NCI-H2107 treated with DMSO at 0.1 percent for 48 hours (cell line): Measurements from ENCODE around the gene TESPA1.

Experiments
- DNase-seq: peaks from one replicate; lab custom pipeline; 2025; ENCODE audit not compliant: unreplicated experiment; lab: John Stamatoyannopoulos, UW

The TESPA1 gene, protein sequence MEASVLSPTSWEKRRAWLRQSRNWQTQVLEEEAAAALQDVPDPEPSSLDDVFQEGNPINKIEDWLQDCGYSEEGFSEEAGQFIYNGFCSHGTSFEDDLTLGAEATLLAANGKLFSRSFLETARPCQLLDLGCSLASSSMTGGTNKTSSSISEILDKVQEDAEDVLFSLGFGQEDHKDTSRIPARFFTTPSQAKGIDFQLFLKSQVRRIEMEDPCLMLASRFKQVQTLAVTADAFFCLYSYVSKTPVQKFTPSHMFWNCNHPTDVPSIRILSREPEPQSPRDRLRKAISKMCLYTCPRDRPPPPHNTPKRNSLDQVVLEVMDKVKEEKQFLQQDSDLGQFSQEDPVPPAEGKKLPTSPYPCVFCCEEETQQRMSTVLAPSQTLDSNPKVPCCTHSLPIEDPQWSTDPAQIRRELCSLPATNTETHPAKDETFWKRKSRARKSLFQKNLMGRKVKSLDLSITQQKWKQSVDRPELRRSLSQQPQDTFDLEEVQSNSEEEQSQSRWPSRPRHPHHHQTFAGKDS

GRCh38 chr12:54984658-54985376 is at the start of gene TESPA1:
Gene TESPA1, minus strand, starts transcription at chr12:54984762. Its CDS starts 10,200 bp downstream, at chr12:54974562.
- DNase-seq = no peak

GRCh38 chr12:55034218-55034617 is 49.7 kb upstream of the TESPA1 start:
- no peak for DNase-seq

DNA sequence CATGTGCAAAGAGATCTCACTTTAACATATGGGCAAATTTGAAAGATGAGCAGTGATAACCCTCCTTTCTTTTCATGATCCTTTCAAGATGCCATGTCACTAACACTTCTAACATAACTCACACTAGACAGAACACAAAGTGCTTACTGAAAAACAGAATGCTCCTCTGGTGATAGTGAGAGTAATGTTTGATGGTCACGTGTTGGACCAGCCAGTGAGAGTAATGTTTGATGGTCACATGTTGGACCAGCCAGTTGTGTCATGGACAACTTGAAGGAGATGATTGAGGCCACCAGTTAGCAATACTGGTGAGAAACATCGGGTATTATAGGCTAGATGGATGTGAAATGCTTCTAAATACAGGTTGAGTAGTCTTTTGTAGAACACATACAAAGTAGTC is 40.9 kb upstream of the TESPA1 start:
- no peak for DNase-seq

DNA sequence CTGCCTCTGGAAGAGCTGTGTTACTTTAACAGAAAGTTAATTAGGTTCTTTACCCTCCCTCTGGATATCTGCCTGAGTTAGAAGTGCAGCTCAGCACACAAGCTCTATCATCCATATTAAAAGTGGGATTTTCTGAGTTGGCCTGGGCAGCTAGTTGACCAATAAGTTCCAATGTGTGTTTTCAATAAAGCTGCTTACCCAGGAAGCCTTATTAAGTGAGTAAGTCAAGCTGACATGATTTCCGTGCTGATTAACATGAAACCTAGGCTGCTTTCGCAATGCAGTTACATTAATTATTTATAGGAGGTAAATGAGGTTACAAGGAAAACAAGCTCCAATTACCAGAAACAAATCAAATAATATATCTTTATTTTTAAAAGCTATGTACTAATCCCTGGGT is 40.0 kb upstream of the TESPA1 start:
- DNase-seq = no peak

DNA sequence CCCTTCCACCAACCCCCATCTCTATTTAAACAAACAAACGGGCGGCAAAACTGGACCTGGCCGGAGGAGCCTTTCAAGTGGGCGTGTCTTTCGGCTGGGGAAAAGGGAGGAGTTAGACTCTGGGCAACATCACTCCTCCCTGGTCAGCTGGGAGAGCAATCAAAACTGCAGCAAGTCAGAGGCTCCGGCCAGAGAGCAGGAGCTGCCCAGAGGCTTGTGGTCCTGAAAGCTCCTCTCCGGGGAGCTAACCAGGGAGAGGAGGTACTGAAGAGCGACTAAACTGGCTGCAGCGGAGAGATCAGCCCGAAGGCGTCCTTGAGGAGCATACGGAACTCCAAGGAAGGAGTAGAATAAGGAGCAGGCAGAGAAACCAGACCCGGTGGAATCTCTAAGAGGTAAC is 35.2 kb upstream of the TESPA1 start, which contains the start of gene NEUROD4:
NEUROD4 (plus strand) TSS at position 191 of the 400 bp plus-strand sequence. CDS start 6,466 bp downstream, outside the sequence.
- DNase-seq = no peak

GRCh38 chr12:55017416-55017925 is 32.9 kb upstream of the TESPA1 start:
- DNase-seq = no peak

- DNase-seq = no peak
These were observed 24.5 kb upstream of the TESPA1 start for GRCh38 chr12:55008944-55009585.

- no peak for DNase-seq
These were observed 17.8 kb upstream of the TESPA1 start for GRCh38 chr12:55002355-55002754.

DNA sequence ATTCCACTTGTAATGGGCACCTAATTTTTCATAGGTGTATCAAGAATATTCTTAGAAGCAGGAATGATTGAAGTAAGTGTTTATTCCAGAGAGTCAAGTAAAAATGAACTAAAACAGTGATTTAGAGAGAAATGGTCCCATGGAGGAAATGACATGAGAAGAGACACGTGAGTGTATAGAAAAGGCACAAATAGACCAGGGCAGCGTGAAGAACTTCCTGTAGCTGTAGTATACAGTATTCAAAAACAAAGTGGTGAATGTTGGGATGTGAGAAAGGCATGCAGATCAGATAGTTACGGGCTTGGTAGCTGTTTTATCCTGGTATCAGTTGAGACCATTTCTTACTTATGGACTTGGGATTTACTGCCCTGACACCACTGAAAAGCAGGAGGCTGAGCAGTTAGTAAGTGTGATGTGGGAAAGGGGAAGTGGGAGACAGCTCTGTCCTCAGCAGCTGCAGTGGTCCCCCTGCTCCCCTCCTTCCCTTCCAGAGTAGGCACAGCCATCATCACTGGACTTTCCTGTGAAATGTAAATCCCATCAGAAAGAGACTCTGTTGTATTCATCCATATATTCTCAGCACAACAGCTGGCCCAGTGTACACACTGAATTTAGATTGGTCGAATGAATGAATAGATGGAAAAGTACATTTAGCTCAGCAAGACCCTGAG is 16.8 kb upstream of the TESPA1 start:
- DNase-seq = no peak

- DNase-seq = no peak
These were observed 14.5 kb upstream of the TESPA1 start for GRCh38 chr12:54998958-54999510.

GRCh38 chr12:54997929-54998522 is 13.5 kb upstream of the TESPA1 start:
- no peak for DNase-seq

DNA sequence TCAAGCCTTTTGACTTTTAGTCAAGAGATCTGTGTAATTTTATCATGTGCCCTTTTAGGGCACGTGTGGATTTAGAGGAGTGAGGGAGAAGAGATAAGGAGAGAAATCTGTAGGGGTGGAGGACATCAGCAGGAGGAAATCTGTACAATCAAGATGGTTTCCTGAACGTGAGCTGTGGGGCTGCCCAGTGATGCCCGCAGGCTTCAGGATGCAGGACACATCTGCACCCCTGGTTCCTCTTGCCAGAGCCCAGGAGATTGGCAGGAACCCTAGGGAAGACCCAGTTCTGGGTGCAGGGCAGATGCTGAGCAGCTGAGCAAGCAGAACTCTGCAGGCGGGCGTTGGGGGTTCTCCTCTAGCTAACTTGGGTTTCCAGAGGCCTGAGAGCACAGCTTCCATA is 11.6 kb upstream of the TESPA1 start:
- no peak for DNase-seq

- DNase-seq = peak; percentile 84
These were observed 8.7 kb upstream of the TESPA1 start for GRCh38 chr12:54993181-54993835.

DNA sequence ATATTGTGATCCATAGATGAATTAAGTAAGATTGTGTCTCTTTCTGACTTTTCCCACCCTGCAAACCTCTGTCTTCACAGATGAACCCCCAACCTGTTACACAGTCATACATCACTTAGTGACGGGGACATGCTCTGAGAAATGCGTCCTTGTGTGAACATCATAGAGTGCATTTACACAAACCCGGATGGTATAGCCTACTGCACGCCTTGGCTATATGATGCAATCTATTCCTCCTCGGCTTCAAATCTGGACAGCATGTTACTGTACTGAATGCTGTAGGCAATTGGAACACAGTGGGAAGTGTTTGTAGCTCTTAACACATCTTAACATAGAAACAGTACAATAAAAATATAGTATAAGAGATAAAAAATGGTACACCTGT is 7.4 kb upstream of the TESPA1 start:
- no peak for DNase-seq

DNA sequence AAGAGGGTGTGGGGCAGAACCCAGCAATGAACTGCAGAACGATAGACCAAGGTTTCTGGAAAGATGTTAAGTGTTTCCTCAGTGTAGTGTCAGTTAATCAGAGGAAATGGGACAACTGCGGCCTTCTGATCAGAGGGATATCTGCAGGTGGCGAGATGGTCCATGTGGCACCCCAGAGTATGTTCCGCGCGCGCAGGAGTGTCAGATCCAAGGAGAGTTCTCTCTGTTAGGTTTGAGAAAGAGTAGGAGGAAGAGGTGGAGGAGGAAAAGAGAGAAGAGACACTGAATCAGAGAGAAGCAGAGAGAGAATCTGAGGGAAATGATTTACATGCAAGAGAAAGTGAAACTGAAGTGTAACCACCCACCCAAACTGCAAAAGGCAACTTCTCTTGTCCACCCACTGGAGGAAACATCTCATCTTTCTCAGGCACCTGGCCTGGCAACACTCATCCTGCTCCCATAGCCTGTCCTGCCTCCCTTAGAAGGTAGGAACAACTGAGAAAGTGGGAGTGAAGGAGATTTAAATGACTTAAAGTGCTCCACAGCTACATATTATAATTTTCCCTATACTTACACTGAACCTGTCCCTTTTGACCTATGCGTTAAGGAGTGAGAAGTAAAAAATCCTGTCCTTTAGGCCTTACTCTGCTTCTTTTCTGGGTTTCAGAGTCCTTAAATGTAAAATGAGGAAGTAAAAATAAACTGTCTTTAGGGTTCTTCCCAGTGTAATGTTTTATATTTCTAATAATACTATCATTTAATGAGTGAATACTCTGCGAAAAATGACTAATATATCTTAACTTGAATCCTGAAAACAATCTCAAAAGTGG is 6.8 kb upstream of the TESPA1 start:
- DNase-seq = no peak

- no peak for DNase-seq
These were observed 5.3 kb upstream of the TESPA1 start for GRCh38 chr12:54989829-54990228.

DNA sequence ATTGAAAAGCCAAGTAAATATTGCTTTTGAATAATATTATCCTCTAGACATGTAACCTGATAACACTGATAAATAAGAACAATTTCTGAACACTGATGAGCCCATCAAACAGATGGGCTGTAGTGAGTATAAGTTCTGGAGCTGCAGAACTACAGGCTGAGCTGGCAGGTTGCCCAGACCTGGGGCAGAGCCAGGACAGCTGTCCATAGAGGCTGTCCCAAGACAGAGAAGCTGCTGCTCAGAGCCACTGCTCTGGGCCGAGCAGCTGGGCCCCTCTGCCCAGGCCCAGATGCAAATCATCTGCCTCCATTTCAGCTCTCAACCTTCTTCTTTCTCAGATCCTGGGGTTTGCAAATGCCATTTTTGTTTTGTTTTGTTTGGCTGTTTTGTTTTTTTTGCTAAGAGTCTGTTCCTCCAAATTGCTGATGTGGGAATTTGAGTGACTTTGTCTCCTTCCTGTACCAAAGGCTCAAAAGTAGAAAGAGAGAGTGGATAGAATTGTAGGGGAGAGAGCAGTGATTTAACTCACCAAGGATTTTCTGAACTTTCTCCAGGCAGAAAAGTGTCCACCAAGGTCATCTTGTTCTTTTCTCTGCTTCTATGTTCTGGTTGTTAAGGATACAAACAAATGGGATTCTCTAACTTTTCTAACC is 4.0 kb upstream of the TESPA1 start:
- no peak for DNase-seq

GRCh38 chr12:54987611-54988231 is 3.2 kb upstream of the TESPA1 start:
- no peak for DNase-seq
